GM19397 (cell line): Measurements from ENCODE around the gene MINK1.

ENCODE experiments used
- ATAC-seq: cut with Tn5 transposase; IDR thresholded peaks from one replicate; pipeline ENCODE4 v1.9.1; 2021; ENCODE audit warnings: mild to moderate bottlenecking, moderate library complexity; ENCODE audit not compliant: unreplicated experiment

The MINK1 gene

DNA sequence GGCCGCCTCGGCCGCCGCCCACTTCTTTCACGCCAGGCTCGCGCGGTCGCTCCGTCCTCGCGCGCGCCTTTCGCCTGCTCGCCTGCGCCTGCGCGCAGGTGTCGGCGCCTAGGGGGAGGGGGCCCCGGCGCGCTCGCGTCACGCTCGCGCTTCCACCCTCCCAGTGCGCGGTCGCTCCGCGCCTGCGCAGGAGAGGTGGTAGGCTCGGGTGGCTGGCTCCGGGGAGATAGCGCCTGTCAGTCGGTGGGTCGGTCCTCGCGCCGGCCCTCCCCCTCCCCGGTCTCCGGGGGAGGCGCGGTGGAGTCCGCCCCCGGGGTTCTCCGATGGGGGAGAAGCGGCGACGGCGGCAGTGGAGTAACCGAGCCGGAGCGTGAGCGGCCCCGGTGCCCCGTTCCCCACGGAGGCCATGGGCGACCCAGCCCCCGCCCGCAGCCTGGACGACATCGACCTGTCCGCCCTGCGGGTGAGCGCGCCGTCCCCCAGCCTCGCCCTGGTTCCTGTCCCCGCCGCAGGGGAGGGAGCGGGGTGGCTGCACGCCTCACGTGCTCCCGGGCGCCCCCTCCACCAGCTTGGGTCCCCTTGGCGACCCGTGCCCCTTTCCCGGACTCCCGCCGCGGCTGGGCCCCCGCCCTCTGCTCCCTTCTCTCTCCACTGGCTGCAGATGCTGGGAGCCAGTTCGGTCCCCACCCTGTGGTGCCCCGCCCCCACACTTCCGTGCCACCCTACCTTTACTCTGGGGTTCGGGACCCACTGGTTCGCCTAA lies at the start of gene MINK1:
Gene MINK1 (plus strand): TSS at position 163 of the 763 bp plus-strand sequence. CDS start 244 bp downstream, at position 407.
- peak; percentile 89 for ATAC-seq

GRCh38 chr17:4785311-4786105 lies 47.6 kb upstream of the MINK1 start:
- ATAC-seq = no peak

DNA sequence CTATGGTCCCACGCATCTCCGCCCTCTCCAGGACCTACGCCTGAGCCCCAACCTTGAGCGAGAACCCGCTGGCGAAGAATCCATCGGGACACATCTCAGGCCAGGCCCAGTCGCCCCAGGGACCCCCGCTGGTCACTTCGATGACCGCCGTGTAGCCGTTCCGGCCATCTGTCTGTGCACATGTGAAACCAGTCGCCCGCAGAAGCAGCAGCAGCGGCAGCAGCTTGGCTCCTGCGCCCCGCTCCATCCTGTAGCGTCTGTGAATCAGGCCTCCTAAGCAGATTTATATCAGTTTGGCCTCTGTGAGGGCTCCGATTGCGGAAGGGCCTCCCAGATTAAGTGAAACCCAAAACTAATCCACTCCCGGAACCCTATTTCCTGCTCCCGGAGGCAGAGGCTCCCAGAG lies 47.0 kb upstream of the MINK1 start, which contains the start of gene VMO1:
Gene VMO1 (minus strand): TSS at position 259 of the 406 bp plus-strand sequence. CDS start 12 bp downstream, at position 247.
- ATAC-seq = no peak

- no peak for ATAC-seq
Measured at GRCh38 chr17:4786516-4786915, 46.6 kb upstream of the MINK1 start.

DNA sequence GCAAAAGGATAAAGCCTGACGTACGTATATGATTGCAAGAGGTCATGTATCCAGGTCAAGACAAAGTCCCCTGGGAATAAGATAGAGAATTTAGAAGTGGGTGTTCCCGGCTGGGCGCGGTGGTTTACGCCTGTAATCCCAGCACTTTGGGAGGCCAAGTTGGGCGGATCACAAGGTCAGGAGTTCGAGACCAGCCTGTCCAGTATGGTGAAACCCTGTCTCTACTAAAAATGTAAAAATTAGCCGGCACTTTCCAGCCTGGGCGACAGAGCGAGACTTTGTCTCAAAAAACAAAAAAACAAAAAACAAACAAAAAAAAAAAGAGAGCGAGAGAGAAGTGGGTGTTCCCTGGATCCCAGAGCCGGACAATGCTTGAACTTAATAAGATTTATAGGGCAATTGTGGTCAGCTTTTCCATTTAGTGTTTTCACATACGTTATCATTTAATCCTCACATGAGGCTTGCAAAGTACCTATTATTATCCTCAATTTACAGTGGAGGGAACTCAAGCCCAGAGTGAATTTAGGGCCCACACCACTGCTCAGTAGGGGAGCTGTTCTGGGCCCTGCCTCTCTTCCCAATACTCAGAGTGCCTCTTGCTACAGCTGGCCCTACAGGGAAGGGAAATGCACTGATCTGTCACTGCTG lies 44.9 kb upstream of the MINK1 start:
- no peak for ATAC-seq

DNA sequence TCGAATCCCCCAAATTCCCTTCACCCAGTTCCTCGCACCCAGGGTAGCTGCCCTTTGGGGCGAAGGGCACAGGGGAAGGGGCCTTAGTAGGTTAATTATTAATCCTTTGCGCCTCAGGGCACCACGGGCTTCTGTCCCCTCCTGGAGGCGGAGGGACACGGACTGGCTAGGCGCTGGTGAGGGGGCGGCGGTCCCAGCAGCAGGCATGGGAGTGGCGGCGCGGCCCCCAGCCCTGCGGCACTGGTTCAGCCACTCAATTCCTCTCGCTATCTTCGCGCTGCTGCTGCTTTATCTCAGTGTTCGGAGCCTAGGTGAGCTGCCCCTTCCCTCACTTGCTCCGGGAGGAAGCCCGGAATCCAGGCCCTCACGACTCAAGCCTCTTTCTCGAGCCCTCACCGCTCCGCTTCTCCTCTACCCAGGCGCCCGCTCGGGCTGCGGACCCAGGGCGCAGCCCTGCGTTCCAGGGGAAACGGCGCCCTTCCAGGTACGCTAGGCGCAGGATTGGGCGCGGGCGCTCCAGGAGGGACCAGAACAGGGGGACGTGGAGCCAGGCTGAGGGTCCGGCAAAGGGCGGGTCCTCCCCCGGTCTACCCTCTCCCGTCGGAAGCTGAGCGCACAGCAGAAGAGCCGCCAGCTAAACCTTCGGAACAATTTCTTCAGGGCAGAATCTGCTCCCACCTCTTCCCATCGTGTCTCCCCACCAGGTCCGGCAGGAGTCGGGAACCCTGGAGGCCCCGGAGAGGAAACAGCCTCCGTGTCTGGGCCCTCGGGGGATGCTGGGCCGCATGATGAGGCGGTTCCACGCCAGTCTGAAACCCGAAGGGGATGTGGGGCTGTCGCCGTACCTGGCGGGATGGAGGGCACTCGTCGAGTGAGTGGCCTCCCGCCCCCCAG lies 44.1 kb upstream of the MINK1 start, which contains the start of gene GLTPD2:
Gene GLTPD2 (plus strand): TSS at position 158 of the 894 bp plus-strand sequence. CDS start 48 bp downstream, at position 206.
- ATAC-seq = no peak

GRCh38 chr17:4789701-4789950 lies 43.5 kb upstream of the MINK1 start:
- ATAC-seq = no peak

DNA sequence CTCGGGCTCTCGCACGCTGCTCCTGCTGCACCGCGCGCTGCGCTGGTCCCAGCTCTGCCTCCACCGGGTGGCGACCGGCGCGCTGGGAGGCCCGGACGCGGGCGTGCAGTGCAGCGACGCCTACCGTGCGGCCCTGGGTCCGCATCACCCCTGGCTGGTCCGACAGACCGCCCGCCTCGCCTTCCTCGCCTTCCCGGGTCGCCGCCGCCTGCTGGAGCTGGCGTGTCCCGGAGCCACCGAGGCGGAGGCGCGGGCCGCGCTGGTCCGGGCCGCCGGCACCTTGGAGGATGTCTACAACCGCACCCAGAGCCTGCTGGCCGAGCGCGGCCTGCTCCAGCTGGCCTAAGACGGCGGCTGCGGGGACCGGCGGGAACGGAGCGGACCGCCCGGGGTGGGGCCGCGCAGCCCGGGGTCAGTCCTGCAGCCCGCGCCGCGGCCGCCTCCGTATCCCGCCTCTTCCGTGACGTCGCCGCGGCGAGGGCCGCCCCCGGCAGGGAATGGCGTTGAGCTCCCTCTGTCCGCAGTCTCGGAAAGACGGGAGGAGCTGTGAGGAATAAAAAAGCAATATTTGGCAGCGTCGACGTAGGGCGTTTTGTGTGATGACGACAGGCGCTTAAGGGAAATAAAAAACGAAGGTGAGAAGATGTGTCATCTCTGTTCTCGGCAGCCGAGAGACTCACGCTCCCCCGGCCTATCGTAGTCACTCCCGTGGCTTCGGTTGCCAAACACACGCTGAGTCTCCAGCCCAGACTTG lies 43.0 kb upstream of the MINK1 start:
- ATAC-seq = peak; percentile 94

- ATAC-seq = no peak
Measured at GRCh38 chr17:4790705-4791088, 42.4 kb upstream of the MINK1 start.

GRCh38 chr17:4795168-4795567 lies 38.0 kb upstream of the MINK1 start:
- ATAC-seq = no peak

- no peak for ATAC-seq
Measured at GRCh38 chr17:4796552-4796920, 36.6 kb upstream of the MINK1 start.

GRCh38 chr17:4800462-4801196 lies 32.5 kb upstream of the MINK1 start:
- no peak for ATAC-seq

GRCh38 chr17:4802228-4802627 lies 30.9 kb upstream of the MINK1 start, which contains the start of gene C17orf114:
Gene C17orf114 (minus strand): TSS chr17:4802328.
- no peak for ATAC-seq

DNA sequence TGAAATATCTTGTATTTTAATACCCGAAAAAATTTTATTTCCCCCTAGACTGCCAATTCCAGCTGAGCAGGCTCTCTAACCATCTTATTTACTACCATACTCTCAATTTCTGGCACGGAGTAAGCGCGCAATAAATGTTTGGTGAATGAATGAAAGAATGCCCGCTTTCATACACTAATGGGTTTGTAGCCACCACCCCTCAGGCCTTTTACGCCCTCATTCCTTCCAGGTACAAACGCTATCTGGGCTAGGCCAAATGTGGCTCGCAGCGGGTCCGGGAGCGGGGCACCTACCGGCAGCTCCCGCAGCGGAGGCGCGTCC lies 26.7 kb upstream of the MINK1 start:
- ATAC-seq = no peak

DNA sequence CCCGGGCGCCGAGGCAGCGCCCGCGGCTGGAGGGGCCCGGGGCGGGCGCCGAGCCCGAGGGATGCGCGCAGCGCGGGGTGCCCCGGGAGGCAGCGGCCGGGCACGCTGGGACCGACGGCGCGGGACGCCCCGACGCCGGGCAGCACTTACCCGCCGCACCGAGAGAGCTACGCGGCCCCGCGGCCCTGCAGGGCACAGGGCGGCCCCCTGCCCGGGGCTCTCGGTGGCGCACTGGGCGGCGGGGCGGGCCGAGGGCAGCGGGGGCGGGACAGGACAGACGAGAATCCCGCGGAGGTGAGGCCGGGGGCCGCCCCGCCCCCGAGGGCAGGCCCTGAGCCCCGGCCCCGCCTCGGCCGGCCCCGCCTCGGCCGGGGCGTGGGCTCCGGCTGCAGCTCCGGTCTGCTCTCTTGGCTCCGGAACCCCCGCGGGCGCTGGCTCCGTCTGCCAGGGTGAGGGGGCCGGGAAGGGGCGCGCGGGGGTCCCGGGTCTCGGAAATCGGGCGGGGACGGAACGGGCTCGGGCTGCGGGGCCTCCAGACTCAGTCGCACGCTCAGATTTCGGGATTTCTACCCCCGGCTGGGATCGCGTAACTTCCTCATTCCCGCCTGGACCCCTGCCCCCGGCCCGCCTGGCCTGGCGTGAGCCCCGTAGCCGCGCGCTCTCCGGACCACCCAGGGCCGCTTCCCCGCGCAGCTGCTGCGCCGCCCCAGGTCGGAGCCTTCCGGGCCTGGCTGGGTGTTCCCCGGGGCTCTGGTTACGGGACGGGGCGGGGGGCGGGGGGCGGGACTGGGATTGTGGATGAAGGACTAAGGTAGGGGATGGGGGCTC lies 26.1 kb upstream of the MINK1 start, which contains the start of gene PLD2:
Gene PLD2 (plus strand): TSS at position 376 of the 828 bp plus-strand sequence. CDS start 621 bp downstream, outside the sequence.
- peak; percentile 87 for ATAC-seq

DNA sequence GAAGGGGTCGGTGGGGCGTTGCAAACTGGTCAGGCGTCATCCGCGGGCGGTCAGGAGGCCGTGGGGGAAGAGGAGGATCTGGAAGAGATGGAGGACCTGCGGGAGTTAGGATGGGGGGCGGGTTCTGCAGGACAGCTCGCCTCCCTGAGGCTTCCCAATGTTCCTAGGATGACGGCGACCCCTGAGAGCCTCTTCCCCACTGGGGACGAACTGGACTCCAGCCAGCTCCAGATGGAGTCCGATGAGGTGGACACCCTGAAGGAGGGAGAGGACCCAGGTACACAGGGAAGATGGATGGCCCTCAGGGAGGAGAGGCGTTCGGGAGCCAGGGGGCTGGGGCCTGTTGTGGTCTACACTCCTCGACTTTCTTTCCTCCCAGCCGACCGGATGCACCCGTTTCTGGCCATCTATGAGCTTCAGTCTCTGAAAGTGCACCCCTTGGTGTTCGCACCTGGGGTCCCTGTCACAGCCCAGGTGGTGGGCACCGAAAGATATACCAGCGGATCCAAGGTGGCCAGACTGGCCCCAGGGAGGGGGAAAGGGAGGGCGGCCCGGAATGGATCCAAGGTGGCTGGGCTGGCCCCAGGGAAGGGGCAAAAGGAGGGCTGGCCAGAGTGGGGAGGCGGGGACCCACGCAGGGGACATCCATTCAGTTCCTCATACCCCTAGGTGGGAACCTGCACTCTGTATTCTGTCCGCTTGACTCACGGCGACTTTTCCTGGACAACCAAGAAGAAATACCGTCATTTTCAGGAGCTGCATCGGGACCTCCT lies 25.3 kb upstream of the MINK1 start:
- ATAC-seq = no peak

DNA sequence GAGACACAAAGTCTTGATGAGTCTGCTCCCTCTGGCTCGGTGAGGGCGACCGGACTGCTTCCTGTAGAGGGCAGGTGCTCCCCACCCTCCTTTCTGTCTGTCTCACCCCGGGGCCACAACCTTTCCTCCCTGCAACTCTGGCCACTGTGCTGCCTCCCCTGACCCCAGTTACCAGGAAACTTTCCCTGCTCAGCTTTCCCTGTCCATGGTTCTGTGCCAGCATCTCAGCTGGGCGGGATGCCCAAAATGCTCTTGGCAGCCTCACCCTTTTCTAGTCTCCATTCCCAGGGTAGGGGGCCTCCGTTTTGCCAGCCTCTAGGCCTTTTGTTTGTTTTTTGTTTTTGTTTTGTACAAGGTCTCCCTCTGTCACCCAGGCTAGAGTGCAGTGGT lies 24.8 kb upstream of the MINK1 start:
- no peak for ATAC-seq
